ENCODE results near the gene CIROP.

GRCh38 chr14:23068789-23069412 lies 35.9 kb downstream of the CIROP start:
- TF ChIP-seq, protein P1, sequence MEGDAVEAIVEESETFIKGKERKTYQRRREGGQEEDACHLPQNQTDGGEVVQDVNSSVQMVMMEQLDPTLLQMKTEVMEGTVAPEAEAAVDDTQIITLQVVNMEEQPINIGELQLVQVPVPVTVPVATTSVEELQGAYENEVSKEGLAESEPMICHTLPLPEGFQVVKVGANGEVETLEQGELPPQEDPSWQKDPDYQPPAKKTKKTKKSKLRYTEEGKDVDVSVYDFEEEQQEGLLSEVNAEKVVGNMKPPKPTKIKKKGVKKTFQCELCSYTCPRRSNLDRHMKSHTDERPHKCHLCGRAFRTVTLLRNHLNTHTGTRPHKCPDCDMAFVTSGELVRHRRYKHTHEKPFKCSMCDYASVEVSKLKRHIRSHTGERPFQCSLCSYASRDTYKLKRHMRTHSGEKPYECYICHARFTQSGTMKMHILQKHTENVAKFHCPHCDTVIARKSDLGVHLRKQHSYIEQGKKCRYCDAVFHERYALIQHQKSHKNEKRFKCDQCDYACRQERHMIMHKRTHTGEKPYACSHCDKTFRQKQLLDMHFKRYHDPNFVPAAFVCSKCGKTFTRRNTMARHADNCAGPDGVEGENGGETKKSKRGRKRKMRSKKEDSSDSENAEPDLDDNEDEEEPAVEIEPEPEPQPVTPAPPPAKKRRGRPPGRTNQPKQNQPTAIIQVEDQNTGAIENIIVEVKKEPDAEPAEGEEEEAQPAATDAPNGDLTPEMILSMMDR (IDR thresholded peaks at IDR 0.05), result peak; percentile 92 to 97 (median 94)
- no peak for TF ChIP-seq POLR2A (IDR thresholded peaks at IDR 0.05)

Data from testis (tissue), 2 donors.